Fibroblast of peridontal ligament (primary cell): ENCODE data around the gene PNKP.
A peak's percentile ranks its signal among the peaks of the same experiment; 100 is the strongest.

Source experiments
- DNase-seq: peaks from one replicate; pipeline ENCODE4 v3.0.0-alpha.2; 2010; ENCODE audit errors: extremely low read depth

PNKP gene

GRCh38 chr19:49866933-49867782 lies at the start of gene PNKP:
Gene PNKP (minus strand): TSS chr19:49867576. CDS start chr19:49867204, 372 bp downstream.
- peak; percentile 87 for DNase-seq

DNA sequence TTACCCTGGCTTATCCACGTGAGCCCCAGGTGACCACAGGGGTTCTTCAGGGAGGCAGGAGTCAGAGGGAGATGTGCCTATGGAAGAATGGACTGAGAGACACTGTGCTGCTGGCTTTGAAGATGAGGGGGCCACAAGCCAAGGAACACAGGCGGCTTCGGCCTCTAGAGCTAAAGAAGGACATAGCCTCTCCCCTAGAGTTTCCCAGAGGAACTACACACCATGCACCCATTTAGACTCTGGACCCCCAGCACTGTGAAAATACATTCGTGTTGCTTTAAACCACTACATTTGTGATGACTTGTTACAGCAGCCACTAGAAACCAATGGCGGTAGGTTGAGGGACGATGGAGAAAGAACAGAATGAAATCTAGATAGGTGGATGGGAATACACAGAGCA lies 47.9 kb upstream of the PNKP start:
- DNase-seq = no peak

DNA sequence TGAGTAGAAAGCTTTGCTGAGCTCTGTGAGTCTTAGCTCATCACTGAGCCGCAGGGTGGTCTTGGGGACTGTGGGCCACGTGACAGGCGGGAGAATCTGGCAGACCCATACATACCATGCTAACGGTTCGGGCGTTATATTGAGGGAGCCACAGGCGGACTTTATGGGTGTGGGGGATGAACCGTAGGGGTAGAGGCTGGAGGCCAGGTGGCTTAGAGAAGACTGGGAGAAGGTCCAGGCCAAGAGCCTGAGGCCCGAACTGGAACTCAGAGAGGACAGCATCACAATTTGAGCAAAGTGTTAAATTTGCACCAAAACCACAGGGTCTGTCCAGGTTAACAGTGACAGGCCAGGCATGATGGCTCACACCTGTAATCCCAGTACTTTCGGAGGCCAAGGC lies 46.3 kb upstream of the PNKP start:
- DNase-seq = no peak

- no peak for DNase-seq
Measured at GRCh38 chr19:49912965-49913685, 45.7 kb upstream of the PNKP start.

GRCh38 chr19:49911381-49912145 lies 44.2 kb upstream of the PNKP start:
- no peak for DNase-seq

- no peak for DNase-seq
Measured at GRCh38 chr19:49910179-49910578, 42.8 kb upstream of the PNKP start.

GRCh38 chr19:49908480-49909420 lies 41.4 kb upstream of the PNKP start:
- DNase-seq = no peak

DNA sequence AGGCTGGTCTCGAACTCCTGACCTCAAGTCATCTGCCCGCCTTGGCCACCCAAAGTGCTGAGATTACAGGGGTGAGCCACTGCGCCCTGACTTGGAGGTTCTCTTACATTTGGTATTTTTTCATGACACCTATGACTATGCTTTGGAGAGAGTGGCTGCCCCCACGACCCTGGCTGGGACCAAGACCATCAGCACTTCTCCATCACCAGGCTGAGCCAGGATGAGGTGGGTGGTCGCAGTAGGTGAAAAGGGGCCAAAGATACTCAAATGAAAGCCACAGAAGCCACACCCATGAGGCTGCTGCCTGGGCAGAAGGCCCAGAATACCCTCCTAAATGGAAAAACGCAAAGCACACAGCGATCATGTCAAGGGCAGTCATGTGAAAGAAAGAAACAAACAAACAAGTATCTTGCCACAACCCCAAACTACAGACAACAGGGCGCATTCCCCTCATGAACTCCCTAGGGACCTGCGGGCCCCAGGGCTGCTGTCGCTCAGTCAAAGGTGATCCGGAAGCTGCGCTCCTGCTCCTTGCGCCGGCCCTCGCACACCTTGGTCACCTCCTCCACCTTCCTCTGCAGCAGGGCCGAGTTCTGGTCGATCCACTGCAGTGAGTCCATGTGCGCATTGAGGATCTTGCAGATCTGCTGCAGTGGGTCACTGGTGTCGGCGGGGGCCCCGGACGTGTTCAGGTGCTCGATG lies 40.5 kb upstream of the PNKP start:
- DNase-seq = no peak

DNA sequence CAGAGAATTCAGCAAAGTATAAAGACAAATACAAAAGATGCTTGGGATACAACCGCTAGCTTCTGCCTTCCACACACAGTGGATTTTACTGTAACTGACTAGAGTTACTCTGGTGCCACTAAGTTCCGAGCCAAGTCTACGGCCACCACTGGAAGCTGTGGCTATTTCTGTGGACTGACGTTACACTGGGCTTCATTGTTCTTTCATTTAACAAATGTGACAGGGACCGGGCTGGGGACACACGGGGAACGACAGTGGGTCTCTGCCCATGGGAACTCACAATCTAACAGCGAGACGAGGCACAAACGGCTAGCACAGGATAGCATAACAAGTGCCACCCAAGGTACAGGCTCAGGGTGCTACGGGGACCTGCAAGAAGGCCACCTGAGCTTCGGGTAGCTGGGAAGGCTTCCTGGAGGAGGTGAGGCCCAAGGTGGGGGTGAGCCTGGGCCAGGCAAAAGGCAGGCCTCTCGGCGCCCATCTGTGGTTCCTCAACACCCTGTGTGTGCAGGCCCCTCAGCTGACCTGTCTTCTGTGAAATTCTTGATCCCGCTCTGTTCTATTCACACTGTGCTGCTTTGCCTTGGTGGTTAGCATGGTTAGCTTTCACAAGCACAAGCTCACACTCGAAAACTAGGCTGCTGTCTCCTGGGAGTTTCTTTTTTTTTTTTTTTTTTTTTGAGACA lies 39.6 kb upstream of the PNKP start:
- no peak for DNase-seq

- DNase-seq = no peak
Measured at GRCh38 chr19:49904136-49904535, 36.8 kb upstream of the PNKP start.

GRCh38 chr19:49896863-49897621 lies 29.7 kb upstream of the PNKP start, which contains the start of gene IL4I1:
Gene IL4I1 (minus strand): TSS chr19:49896887. CDS start chr19:49896160, 727 bp downstream.
- peak; percentile 17 for DNase-seq

- DNase-seq = no peak
Measured at GRCh38 chr19:49895566-49896297, 28.4 kb upstream of the PNKP start.

- DNase-seq = no peak
Measured at GRCh38 chr19:49894879-49895565, 27.6 kb upstream of the PNKP start.

GRCh38 chr19:49894011-49894664 lies 26.8 kb upstream of the PNKP start:
- DNase-seq = no peak

- no peak for DNase-seq
Measured at GRCh38 chr19:49892716-49893115, 25.3 kb upstream of the PNKP start.

DNA sequence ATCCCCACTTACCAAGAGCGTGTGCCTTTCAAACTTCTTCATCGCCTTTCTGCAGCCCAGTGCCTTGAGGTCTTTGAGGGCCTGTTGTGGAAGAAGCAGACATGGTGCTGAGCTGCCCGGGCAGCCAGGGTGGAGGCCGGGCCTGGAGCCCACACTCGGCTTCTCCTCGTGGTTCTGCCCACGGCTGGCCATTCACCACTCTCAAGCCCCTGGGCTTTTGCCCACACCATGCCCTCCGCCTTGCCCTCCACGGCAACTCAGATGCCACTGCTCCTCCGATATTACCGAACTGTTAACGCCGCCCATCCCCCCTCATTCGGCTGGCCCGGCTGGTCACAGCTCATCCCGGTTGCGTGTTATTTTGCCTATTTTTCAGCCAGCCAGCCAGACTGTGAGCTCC lies 24.0 kb upstream of the PNKP start:
- no peak for DNase-seq
